OCI-LY3 (cell line): ENCODE results near the gene PDE1A.

Experiments used
- H2AFZ ChIP-seq: fragments of 200-600, 300-600 bp; shearing (Covaris generic); 2 replicates; pipeline ENCODE4 v1.6.0; 2014; ENCODE audit warnings: antibody characterized with exemption, low read depth, low read length
- H3K27ac ChIP-seq: fragments of 200-600, 300-600 bp; sonication (generic); 2 replicates; pipeline ENCODE4 v1.5.1; 2014; ENCODE audit warnings: mild to moderate bottlenecking, low read length, moderate library complexity, mixed read lengths
- H3K27me3 ChIP-seq: fragments of 200-600, 300-600 bp; sonication (generic); 2 replicates; pipeline ENCODE4 v1.6.1; 2014; ENCODE audit warnings: low read depth, low read length, mixed read lengths
- H3K36me3 ChIP-seq: fragments of 200-600, 300-600 bp; sonication (generic); replicated peaks from 2 replicates; pipeline ENCODE3; 2014; ENCODE audit warnings: low read depth, low read length, mixed read lengths
- H3K4me1 ChIP-seq: fragments of 300-600, 200-600 bp; sonication (generic); 2 replicates; pipeline ENCODE4 v1.6.1; 2014; ENCODE audit warnings: low read length, mixed read lengths
- H3K4me2 ChIP-seq: fragments of 200-600, 300-600 bp; sonication (generic); 2 replicates; pipeline ENCODE4 v1.6.1; 2014; ENCODE audit warnings: low read length, mixed read lengths
- H3K4me3 ChIP-seq: fragments of 300-600, 200-600 bp; sonication (generic); 2 replicates; pipeline ENCODE4 v1.5.1; 2014; ENCODE audit warnings: antibody characterized with exemption, mild to moderate bottlenecking, low read length, moderate library complexity
- H3K79me2 ChIP-seq: fragments of 300-600, 200-600 bp; shearing (Covaris generic); 2 replicates; pipeline ENCODE4 v1.6.1; 2014; ENCODE audit warnings: mild to moderate bottlenecking, low read length, mixed read lengths
- H3K9ac ChIP-seq: fragments of 300-600, 200-600 bp; shearing (Covaris generic); 2 replicates; pipeline ENCODE4 v1.6.0; 2014; ENCODE audit warnings: mild to moderate bottlenecking, low read length, moderate library complexity
- H3K9me3 ChIP-seq: fragments of 200-600, 300-600 bp; shearing (Covaris generic); 2 replicates; pipeline ENCODE4 v1.6.1; 2014; ENCODE audit warnings: low read length, mixed read lengths; ENCODE audit not compliant: insufficient read depth
- H4K20me1 ChIP-seq: fragments of 200-600, 300-600 bp; sonication (generic); 2 replicates; pipeline ENCODE4 v1.6.1; 2016; ENCODE audit warnings: low read length, mixed read lengths; ENCODE audit not compliant: insufficient read depth
- EZH2phosphoT487 ChIP-seq: fragments of 200-600 bp; shearing (Covaris generic); IDR thresholded peaks from 2 replicates; pipeline ENCODE4 v1.6.1; 2018; ENCODE audit warnings: antibody characterized with exemption, mixed run types, low read depth
- TF ChIP-seq, protein P1 (sequence below): fragments of 200-600, 300-600 bp; sonication (generic); IDR thresholded peaks from 2 replicates; pipeline ENCODE4 v1.5.1; 2014; ENCODE audit warnings: antibody characterized with exemption, low read length, low read depth

Gene PDE1A

DNA sequence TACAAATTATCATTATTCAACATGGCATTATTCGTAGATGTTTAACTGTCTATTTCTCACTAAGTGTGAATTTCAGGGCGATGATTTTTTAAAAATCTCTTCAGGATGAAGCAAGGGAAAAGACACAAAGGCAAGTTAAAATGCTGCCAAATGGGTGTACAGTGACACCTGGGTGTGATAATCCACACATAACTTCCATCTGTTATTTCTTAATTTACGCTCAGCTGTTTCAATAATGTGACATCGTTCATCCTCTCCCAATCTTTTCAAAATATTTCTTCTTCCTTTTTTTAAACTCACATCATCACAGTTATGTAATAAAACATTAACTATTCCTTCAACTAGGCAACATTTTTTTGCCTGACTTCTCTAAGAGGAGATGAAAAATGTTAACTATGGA, 10.6 kb downstream of the PDE1A start:
- H3K27me3 ChIP-seq, result no peaks in the 10 kb centered on the region
- no peak overlapping the region for H3K4me3 ChIP-seq
- no peak overlapping the region for H3K4me2 ChIP-seq

DNA sequence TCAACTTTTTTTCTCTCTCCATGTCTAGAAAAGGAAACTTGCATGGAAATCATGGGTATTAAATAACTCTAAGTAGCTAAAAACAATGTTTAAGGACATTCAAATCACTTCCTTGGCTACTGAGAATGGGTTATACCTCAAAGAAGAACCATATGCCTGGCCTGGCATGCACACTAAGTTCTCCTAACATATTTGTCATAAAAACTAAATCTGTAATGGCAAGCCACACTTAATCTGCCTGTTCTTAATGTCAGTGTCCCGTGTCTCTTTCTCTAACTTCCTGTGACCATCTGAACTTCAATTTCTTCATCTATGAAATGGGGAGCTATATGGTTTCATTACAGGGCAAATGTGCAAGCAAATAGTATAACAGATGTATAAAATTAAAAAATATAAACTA, 11.1 kb downstream of the PDE1A start:
- Histone ChIP-seq H3K4me3 (no peak overlapping the region), H2AFZ (no peak overlapping the region), H3K4me2 (no peak overlapping the region), H3K79me2 (no peaks in the 10 kb centered on the region), H3K27me3 (no peaks in the 10 kb centered on the region), H3K9ac (no peak overlapping the region), H3K36me3 (no peaks in the 10 kb centered on the region), H3K4me1 (no peaks in the 10 kb centered on the region), H4K20me1 (no peaks in the 10 kb centered on the region), H3K27ac (no peak overlapping the region), H3K9me3 (no peaks in the 10 kb centered on the region)
- no peak for TF ChIP-seq EZH2phosphoT487
- TF ChIP-seq, protein P1, sequence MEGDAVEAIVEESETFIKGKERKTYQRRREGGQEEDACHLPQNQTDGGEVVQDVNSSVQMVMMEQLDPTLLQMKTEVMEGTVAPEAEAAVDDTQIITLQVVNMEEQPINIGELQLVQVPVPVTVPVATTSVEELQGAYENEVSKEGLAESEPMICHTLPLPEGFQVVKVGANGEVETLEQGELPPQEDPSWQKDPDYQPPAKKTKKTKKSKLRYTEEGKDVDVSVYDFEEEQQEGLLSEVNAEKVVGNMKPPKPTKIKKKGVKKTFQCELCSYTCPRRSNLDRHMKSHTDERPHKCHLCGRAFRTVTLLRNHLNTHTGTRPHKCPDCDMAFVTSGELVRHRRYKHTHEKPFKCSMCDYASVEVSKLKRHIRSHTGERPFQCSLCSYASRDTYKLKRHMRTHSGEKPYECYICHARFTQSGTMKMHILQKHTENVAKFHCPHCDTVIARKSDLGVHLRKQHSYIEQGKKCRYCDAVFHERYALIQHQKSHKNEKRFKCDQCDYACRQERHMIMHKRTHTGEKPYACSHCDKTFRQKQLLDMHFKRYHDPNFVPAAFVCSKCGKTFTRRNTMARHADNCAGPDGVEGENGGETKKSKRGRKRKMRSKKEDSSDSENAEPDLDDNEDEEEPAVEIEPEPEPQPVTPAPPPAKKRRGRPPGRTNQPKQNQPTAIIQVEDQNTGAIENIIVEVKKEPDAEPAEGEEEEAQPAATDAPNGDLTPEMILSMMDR, result no peak

More for the DNA sequence above, 10.6 kb downstream of the PDE1A start:
- H3K9ac ChIP-seq, result no peak overlapping the region
- H3K27ac ChIP-seq, result no peak overlapping the region
- no peaks in the 10 kb centered on the region for H3K9me3 ChIP-seq
- no peak for TF ChIP-seq EZH2phosphoT487
- TF ChIP-seq, protein P1, result no peak
- no peak overlapping the region for H2AFZ ChIP-seq
- H3K79me2 ChIP-seq, result no peaks in the 10 kb centered on the region
- no peaks in the 10 kb centered on the region for H3K36me3 ChIP-seq
- no peaks in the 10 kb centered on the region for H4K20me1 ChIP-seq
- H3K4me1 ChIP-seq, result no peaks in the 10 kb centered on the region

DNA sequence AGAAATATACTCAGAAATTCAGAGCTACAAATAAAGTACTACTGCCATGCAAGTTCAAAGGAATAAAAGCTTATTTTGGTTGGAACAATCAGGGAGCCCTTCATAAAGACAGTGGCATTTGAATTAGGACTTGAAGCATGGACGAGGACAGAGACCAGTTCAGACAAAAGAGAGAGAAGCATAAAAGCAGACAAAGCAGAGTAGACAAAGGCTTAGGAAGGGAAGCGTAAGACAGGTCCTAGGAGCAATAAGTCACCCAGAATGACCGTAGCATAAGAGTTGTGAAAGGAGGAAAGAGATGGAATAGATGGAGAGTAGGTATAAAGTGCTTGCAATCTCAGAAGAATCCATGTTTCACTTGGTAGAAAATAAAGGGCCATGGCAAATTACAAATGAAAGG, 14.0 kb downstream of the PDE1A start:
- Histone ChIP-seq H3K27ac (no peak overlapping the region), H3K9ac (no peak overlapping the region), H3K79me2 (no peaks in the 10 kb centered on the region), H3K4me3 (no peak overlapping the region), H3K4me1 (no peaks in the 10 kb centered on the region), H3K4me2 (no peak overlapping the region), H3K9me3 (no peaks in the 10 kb centered on the region), H4K20me1 (no peaks in the 10 kb centered on the region), H3K36me3 (no peaks in the 10 kb centered on the region), H2AFZ (no peak overlapping the region), H3K27me3 (no peaks in the 10 kb centered on the region)
- no peak for TF ChIP-seq EZH2phosphoT487
- TF ChIP-seq, protein P1, result no peak

DNA sequence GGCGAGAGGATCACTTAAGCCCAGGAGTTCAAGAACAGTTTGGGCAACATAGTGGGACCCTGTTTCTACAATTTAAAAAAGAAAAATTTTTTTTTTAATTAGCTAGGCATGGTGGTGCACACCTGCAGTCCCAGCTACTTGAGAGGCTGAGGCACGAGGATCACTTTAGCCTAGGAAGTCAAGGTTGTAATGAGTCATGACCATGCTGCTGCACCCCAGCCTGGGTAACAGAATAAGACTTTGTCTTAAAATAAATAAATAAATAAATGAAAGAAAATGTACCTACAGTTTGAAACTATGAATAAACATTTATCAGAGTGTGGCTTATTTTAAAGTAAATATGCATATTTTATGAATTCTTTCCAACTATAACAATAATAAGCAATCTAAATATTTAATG, 16.7 kb downstream of the PDE1A start:
- Histone ChIP-seq H3K4me1 (no peaks in the 10 kb centered on the region), H3K79me2 (no peaks in the 10 kb centered on the region), H3K27me3 (no peaks in the 10 kb centered on the region), H3K4me2 (no peak overlapping the region), H2AFZ (no peak overlapping the region), H3K9me3 (no peaks in the 10 kb centered on the region), H3K36me3 (no peaks in the 10 kb centered on the region), H3K4me3 (no peak overlapping the region), H4K20me1 (no peaks in the 10 kb centered on the region), H3K9ac (no peak overlapping the region), H3K27ac (no peak overlapping the region)
- TF ChIP-seq EZH2phosphoT487, result no peak
- TF ChIP-seq, protein P1, result no peak
